Choroid plexus epithelial cell (primary cell): ENCODE measurements around the gene CEACAM1.
"Not testable (repeated sequence)": the region's sequence is repeated elsewhere in the genome, so short reads cannot be mapped to it uniquely, and the experiment has no call there.

ENCODE experiments used
- DNase-seq: peaks from one replicate; pipeline ENCODE4 v3.0.0-alpha.2; 2010; ENCODE audit warnings: low read depth
- H3K4me3 ChIP-seq: 2 replicates; pipeline ENCODE4 v1.5.1; 2011; ENCODE audit warnings: low read depth, mild to moderate bottlenecking, control low read depth, low read length, moderate library complexity
- CTCF ChIP-seq: conservative IDR thresholded peaks from 2 replicates; pipeline ENCODE4 v1.5.1; 2011; ENCODE audit warnings: low read depth, mild to moderate bottlenecking, control low read depth, inconsistent platforms, low read length, moderate library complexity

Gene CEACAM1

GRCh38 chr19:42555317-42555716 lies 27.0 kb upstream of the CEACAM1 start:
- peak; percentile 5 for DNase-seq
- H3K4me3 ChIP-seq, result no peak overlapping the region
- no peak for TF ChIP-seq CTCF

- H3K4me3 ChIP-seq, result no peak overlapping the region
- TF ChIP-seq CTCF, result no peak
- no peak for DNase-seq
These were observed 25.8 kb upstream of the CEACAM1 start for GRCh38 chr19:42554046-42554575.

GRCh38 chr19:42553292-42554045 lies 25.2 kb upstream of the CEACAM1 start:
- H3K4me3 ChIP-seq, result no peak overlapping the region
- no peak for TF ChIP-seq CTCF
- peak; percentile 93 for DNase-seq

DNA sequence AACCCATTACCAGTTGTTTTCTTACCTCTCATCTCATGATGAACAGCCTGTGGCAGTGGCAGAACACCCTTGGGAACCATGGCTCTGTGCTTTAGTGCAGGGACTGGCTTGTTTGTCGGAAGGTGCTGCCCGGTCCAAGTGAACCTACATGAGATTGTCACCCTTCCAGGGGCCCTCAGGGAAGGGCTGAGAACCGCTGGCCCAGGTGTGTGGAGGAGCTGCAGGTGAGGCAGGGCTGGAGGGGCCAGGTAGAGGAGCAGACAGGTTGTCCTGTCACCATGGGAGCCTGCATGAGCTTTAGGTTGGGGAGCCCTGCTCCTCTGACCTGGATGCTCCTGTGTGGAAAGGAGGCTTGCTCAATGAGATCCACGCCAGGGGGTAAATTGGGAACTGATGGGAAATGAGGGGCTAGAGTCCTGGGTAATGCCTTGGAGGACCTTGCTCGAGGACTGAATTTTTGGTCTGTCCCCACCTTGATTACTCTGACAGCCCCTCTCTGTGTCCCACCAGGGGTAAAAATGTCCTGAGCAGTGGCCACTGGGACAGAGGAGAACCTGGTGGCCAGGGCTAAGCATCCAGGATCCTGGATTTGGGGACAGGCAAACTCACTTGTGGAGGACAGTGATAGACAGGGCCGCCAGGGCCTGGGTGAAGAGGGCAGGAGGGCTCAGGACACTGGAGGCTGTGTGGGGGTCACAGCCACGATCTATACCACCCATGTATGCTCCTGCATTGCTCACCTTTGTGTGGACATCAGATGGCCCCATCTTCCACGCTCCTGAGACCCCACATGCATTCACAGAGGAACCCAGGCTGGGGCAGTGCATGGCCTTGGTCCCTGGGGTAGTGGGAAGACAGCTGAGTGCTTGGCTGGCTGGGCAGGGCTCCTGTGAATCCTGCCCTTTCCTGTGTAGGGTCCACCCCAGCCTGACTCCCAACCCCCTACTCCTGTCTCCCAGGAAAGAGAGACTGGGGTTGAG lies 24.1 kb upstream of the CEACAM1 start:
- no peak for DNase-seq

GRCh38 chr19:42550521-42550920 lies 22.2 kb upstream of the CEACAM1 start:
- not testable (repeated sequence) for DNase-seq, H3K4me3 ChIP-seq

More for the DNA sequence above, 24.1 kb upstream of the CEACAM1 start:
- no peak overlapping the region for H3K4me3 ChIP-seq
- no peak for TF ChIP-seq CTCF

DNA sequence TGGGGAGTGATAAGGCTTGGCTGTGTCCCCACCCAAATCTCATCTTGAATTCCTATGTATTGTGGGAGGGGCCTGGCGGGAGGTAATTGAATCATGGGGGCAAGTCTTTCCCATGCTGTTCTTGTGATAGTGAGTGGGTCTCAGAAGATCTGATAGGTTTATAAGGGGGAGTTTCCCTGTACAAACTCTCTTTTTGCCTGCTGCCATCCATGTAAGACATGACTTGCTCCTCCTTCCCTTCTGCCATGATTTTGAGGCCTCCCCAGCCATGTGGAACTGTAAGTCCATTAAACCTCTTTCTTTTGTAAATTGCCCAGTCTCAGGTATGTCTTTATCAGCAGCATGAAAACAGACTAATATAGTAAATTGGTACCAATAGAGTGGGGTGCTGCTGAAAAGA lies 20.8 kb upstream of the CEACAM1 start:
- H3K4me3 ChIP-seq, DNase-seq: not testable (repeated sequence)

- no peak for DNase-seq
- TF ChIP-seq CTCF, result no peak
- H3K4me3 ChIP-seq, result no peak overlapping the region
These were observed 20.3 kb upstream of the CEACAM1 start for GRCh38 chr19:42548552-42548951.
